HG03354 (cell line): ENCODE measurements around the gene MPDZ.

Source experiments
- ATAC-seq: cut with Tn5 transposase; IDR thresholded peaks from one replicate; pipeline ENCODE4 v1.9.1; 2021; ENCODE audit warnings: mild to moderate bottlenecking; ENCODE audit not compliant: unreplicated experiment, poor library complexity, severe bottlenecking

MPDZ gene

DNA sequence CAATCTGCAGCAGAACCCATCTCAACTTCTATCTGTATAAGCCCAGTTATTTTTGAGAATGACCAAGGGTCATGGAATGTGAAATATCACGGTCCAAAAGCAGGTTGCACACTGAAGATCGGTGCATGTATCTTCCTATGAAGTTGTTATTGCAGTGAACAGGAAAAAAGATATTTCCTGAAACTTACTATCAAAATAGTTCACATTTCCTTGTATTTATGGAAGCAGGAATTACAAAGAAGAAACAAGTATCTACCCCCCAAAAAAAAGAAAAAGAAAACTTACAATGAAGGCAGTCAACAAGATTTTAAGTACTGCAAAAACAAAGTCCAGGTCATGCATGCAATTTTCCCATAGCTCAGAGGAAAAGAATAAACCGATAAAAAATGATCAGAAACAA is 70.0 kb downstream of the MPDZ start:
- no peak for ATAC-seq

DNA sequence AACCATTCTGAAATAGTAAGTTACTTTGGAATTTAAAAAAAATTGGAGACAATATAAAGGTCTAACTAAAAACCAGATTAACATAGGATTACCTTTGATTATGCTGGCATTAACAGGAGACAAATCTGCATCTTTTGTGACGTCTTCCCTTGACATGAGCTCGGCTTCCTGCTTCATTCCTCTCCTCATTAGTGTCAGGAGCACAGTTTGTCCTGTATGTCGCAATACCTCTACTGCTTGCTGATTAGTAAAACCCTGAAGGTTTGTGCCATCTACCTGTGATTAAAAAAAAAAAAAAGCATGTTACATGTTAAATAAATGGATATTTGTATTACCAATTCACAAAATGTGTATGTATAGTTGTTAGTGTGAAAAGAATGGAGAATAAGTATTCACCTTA is 73.7 kb downstream of the MPDZ start:
- ATAC-seq = no peak

DNA sequence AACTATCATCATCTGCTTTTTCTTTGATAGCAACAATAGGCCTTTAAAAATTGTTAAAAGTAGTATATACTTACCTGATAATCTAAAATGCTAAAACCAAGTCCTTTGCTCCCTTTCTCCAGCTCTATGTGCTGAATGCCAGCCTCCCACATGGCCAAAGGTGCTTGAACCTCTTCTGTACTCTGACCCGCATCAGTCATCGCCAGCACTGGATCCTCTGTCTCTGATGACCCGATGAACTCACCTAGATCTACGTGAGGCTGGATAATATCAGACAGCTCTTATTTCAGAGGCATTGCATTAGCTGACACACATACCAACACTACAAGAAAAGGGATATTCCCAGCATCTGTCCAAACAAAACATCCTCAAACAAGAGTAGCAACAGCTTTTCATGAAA is 89.5 kb downstream of the MPDZ start:
- ATAC-seq = no peak

DNA sequence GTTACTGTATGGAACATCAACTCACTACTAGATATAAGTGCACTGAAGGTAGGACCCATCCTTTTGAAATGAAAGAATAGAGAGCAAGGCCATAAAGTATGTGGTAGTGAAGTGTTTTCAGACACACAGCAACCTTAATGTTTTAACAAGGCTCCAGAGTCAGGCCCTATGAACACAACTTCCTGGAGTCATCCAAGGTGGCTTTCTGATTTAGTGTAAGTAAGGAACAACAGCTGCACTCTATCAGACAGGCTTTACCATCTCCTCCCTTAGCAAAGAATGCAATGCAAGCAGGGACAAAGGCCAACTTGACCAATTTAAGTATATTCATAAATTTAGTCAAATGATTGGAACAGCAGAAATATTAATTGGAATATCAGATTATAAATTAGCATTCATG is 90.1 kb downstream of the MPDZ start:
- ATAC-seq = no peak

DNA sequence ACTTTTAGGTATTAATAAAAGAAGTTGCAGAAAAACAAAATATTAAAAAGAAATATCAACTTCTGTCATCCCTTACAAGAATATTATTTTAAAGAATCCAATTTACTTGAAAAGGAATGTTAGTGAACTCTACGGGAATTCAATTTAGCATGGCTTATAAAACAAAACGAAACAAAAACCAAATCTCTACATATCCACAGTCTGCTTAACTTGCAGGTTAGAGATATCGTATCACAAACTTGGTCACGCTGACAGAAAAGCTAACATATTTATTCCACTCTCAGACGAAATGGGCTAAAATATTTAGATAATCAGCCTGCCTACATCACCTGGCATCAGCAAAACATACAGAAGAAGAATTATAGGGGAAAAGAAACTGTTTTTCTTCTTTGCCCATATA is 92.7 kb downstream of the MPDZ start:
- ATAC-seq = no peak

DNA sequence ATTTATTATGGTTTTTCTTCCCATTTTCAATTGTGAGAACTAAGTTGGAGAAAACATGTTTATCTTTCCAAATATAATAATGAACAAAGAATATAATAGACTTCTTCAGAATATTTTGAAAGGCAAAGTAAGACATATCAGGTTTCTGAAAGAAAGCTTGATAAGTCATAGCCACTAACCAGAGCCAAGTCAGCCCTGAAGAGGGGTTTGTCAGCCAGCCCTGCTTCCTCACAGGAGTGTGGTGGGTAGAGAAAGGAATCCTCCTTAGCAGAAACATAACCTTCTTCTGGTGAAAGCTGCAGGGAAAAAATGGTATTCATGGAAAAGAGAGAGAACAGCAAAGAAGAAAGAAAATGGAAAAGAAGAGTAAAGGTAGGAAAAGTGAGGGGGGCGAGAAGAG is 93.4 kb downstream of the MPDZ start:
- ATAC-seq = no peak

DNA sequence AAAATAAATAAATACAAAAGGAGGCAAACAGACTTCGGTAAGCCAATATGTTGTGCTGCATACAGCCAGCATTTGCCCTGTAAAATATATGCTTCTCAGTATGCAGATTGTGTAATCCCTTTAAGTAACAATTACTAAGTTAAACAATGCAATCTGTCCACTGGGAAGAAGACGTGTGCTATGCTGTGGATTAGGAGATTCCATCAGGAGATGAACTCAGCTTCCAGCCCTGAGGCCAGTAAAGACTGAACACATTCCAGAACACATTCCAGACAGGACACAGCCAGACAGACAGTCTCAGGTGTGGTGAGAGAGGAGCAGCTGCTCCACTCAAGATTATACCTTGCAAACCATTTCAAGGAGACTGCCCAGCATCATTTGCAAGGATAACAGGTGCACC is 97.8 kb downstream of the MPDZ start:
- ATAC-seq = no peak

DNA sequence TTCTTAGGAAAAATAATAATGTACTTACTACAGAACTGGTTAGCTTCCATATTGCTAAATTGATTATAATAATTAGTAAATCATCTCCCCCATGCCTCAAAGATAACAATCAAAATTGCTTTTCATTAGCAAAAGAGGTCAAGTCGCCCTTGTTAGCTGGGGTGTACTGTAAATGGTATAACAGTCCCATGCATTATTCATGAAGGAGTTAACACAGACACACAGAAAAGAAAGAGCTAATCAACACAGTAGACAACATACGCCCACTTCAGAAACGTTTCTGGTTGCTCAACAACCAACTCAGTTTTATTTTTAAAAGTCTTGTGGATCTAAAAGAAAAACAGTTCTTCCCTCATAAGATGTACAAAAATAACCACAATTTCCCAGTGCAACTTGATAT is 100.2 kb downstream of the MPDZ start:
- no peak for ATAC-seq

DNA sequence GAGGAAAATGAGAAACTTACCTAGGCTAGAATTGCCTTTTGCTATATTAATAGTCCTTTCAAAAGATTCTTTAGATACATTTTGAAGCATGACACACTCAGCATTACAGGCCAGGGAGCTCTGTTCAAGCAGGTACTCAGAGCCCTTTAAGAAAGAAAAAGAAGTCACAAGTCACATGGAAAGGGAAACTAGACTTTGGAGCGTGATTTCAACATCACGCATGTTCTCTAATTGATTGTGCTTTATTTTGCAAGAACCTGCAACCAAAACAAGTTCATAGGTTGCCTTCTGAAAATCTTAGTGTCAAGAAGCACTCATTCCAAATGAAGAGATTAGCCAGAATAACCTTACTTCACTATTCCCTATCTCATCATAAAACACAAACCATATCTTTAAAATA is 103.8 kb downstream of the MPDZ start:
- ATAC-seq = no peak

DNA sequence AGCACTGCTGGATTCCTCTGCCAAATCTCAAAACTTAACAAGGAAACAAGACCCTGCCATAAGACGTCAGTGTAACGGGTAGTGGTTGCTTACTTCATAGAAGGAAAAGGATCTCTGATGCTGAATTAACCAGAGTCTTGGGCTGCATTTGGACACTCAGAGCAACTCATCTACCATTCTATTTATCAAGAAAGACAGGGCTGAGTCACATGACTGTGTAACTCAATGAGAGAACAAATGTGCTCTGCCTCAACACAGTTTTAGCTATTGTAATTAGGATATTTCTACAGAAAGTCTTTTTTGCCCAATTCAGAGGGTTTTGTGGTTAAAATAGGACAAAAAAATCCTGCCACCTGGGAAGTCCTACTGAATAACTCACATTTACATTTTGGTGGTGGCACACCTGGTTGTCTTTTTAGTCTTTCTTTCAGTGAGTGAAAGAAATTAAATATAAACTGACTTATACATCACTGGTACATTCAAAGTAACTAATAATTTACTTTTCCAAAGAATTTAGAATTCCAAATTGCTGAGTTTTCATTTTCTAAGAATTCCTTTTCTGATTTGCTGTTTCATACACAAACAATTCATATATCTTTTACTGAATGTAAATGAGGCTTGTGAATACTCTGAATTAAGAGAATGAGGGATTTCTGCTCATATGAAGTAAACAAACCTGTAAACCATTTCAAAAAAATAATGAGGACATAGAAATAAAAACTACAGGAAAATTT is 104.4 kb downstream of the MPDZ start:
- no peak for ATAC-seq

DNA sequence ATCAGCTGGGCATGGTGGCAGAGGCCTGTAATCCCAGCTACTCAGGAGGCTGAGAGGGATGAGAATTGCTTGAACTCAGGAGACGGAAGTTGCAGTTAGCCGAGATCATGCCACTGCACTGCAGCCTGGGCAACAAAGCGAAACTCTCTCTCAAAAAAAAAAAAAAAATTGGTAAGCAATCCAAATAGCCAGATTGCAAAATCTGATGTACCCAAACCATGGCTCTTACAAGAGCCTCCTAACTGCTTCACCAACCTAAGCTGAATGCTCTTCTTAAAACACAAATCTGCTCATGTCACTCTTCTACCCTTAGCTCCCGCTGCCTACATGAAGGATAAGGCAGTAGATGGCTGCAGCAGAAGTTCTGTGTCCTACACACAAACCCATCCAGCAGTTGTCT is 105.9 kb downstream of the MPDZ start:
- no peak for ATAC-seq

DNA sequence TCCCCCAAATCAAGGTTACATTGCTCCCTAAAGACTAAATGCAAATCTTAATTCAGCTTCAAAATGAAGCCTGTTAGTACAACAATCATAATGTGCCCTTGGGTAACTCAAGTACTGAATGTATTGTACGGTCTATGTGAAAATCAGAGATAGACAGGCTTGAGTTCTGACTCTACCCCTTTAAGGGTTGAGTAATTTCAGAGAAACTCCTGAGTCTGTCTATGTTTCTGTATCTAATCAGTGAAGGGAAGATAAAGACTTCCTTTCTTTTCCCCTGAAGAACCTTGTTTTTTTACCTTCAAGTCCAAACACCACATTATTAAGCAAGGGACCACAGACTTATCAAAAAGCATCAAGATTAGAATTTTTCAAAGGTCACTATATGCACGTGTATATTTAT is 108.2 kb downstream of the MPDZ start:
- no peak for ATAC-seq

DNA sequence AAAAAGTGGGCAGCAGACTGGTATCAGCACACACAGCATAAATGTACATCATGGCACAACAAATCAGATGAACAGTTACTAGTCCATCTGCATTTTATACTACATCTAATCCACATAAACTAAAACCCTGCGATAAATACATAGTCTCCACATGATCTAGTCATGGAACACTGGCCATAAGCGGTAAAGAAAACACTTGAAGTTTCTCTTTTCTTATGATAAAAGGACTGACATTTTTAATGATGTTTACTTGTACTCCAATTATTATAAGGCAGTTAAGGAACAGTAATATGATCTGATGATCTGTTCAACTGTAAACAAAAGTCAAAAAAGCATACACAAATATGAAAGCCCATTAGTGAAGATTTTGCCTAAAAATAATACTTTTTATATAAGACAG is 112.5 kb downstream of the MPDZ start:
- ATAC-seq = no peak

DNA sequence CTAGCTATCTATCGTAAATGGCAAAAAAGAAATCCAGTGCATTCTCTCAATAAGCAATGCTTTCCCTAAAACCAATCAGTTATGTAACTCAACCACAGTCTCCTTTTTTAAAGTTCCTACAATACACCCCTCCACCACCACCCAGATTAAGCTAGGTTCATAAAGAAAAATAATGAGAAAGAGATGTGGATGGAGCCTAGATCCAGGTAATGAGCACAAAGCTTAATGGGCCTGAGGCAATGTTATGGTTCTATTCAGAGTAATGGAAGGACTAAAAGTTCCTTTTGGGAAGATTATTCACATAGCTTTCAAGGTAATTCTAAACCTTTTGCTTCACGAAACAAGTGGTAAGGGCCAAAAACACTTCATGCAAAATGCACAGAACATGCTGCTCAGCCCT is 113.5 kb downstream of the MPDZ start:
- no peak for ATAC-seq

DNA sequence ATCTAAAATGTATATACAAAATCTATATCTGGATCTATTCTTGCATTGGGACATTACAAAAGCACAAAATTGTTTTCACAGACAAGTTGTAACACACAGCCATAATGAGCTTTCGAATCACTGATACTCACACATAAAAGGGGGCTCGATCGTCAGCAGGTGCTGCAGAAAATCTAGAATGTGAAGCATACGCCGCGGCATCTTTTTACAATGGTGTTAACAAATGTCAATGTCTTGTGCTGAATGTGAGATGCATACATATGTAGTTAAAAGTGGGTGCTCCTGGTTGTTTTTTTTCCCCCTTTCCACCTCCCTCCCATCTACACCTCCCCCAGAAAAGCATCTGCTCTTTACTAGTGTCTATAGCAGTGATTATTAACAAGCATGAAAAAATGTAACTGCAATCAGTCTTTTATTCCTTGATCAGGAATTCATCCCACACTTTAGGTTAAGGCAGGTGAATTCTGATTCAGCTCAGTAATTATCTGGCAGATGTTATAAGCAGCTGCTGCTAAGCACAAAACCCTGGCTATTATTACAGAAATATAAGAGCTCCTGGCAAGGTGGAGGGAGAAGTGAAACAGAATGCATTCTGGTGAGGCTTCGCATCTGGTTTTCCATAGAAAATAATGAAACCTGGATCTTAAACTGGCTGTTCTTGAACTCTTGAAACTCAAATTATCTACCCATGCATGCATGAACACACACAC is 114.1 kb downstream of the MPDZ start:
- no peak for ATAC-seq

DNA sequence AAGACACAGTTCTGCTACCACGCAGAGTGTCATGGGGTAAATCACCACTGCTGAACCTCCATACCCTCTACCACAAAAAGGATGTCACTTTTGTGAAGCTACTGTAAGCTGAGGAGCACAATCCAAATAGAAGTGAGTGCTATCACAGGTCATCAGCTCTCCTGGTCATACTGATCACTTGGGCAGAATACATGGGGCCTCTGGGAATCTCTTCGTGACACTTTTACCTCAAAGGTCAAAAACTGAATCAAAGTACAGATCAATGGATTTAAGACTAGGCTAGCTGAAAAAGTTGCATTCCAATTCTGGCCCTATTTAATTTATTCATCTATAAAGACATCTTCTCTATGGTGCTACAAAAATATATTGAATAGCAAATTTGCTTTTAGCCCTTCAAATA is 115.5 kb downstream of the MPDZ start:
- no peak for ATAC-seq

DNA sequence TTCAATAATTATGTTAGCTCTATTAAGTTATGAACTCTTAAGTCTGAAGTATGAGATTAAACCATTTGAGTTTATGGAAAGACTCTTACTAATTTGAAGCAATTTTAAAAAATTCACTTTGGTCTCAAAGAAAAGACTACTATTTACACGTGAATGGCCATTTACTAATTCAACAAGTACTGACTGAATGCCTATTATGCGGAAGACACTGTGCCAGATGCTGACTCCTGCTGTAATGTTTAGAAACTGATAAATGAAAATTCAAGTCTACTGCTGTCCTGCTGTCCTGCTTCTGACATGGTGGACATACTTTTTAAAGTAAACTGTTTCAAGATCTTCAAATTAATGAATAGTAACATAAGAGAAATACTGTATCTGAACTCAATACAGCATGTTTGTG is 116.2 kb downstream of the MPDZ start:
- ATAC-seq = no peak

DNA sequence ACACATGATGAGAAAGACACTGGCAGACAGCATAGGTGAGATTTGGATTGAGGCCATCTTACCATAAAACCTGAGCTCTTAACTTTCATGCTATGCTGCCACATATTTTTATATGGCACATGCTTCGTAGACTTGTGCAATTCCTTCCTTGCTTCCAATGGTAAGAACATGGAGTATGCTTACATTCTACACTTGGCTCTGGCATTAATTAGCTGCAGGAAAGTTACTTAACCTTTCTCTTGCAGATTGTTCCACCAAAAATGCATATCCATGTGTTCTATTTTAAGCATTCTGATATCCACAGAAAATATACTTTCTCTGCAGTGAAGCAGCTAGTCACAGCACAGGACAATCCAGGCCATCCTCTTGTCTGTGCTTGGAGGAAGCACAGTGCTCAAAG is 119.4 kb downstream of the MPDZ start:
- ATAC-seq = no peak

DNA sequence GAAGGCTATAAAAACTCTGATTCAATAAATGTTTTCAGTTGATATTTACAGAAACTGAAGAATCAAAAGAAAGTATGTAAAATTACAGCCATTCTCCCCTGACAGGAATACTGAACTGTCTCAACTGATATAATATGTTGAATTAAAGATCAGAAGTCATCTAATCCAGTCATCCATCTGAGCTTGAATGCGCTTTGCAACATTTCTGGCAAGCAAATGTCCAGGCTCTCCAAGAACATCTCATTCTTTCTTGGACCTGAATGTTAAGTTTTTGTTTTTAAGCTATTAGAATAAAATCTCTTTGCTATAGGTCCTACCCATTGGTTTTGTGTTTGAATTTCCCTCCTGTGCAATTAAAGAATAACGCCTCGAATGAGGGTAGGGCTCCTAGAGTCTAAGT is 120.5 kb downstream of the MPDZ start:
- no peak for ATAC-seq

DNA sequence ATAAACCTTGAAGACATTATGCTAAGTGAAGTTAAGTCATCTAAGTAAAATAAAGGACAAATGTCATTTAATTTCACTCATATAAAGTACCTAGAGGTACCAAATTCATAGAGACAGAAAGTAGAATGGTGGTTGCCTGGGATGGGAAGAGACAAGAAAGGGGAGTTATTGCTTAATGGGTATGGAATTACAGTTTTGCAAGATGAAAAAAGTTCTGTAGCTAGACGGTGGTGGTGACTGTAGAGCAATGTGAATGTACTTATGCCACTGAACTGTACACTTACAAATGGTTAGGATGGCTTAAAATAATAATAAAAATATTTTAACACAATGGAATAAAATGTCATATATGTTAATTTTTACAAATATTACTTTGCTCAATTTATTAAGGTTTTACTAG is 128.0 kb downstream of the MPDZ start:
- ATAC-seq = no peak

DNA sequence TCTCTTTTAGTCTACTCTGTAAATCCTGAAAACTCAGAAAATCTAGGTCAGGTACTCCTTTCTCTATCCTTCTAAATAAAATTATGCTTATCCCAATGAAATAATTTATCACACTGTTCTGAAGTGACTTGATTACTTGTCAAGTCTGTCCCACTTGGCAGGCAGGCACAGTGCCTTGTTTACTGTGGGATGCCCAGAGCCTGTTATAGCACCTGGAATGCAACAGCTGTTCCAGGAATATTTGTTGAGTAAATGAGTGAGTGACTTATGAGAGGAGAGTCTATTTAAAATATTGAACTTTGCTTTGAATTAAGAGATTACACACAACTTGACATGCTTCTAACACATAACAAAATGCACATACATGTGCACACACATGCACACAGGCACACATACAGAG is 130.0 kb downstream of the MPDZ start:
- ATAC-seq = no peak

DNA sequence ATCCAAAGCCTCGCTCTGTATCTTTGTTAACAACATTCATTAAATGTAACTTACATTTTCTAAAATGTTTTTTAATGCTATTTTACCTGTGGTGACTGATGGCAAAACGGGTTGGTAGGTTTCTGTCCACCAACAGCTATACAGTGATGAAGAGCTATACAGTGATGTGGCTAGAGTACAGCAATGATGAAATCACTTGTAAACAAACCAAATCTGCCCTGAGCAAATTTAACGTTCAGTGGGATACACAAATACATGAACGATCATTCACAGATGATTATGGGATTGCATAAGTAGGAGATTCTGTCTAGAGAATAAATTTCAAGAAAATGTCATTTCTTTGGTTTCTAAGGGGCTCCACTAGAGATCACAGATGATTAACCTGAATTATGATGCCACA is 132.7 kb downstream of the MPDZ start:
- no peak for ATAC-seq
